Activated T-cell treated with anti-CD3 and anti-CD28 coated beads, Interleukin-2, amount 50 U/mL, for 4 hours (primary cell): ENCODE measurements around the gene TMEM176B. TPM values are rescaled to one million over a fixed set of nuclear protein-coding genes. Genes with fewer than 3 reads are reported as not detected.
"Not testable (repeated sequence)": the region's sequence is repeated elsewhere in the genome, so short reads cannot be mapped to it uniquely, and the experiment has no call there.

Experiments
- ATAC-seq, 2 donors: fragments of 200-7000 bp; cut with Tn5 transposase; one replicate each; pipeline ENCODE4 v1.10.0; 2021
- DNase-seq: peaks from one replicate; pipeline ENCODE4 v3.0.0-alpha.2; 2020
- H3K27me3 Mint-ChIP-seq: one replicate; pipeline ENCODE4 v1.8.0; 2021; ENCODE audit warnings: low read depth, mixed read lengths
- H3K36me3 Mint-ChIP-seq: one replicate; pipeline ENCODE4 v1.8.0; 2022; ENCODE audit warnings: mixed read lengths; ENCODE audit not compliant: insufficient read depth
- H3K4me1 Mint-ChIP-seq: one replicate; pipeline ENCODE4 v1.8.0; 2021; ENCODE audit warnings: low read depth, mixed read lengths
- H3K4me3 Mint-ChIP-seq: one replicate; pipeline ENCODE4 v1.8.0; 2021; ENCODE audit warnings: mild to moderate bottlenecking, moderate library complexity, mixed read lengths
- H3K9me3 Mint-ChIP-seq: one replicate; pipeline ENCODE4 v1.8.0; 2021; ENCODE audit warnings: mixed read lengths
- total RNA-seq, 3 donors: library from RNA; stranded (reverse); gene quantifications; one replicate each; pipeline ENCODE4 v1.2.1, GENCODE V29; 2021

Gene TMEM176B
- total RNA-seq, 3 donors from 2014 or later: 0.24 to 0.58 (median 0.33) TPM

GRCh38 chr7:150788474-150789269 is 11.5 kb downstream of the TMEM176B start:
- Mint-ChIP-seq H3K36me3 (no peaks in the 10 kb centered on the region), H3K4me1 (no peaks in the 10 kb centered on the region), H3K4me3 (no peak overlapping the region), H3K27me3 (peaks cover 12% of the 10 kb centered on the region), H3K9me3 (no peaks in the 10 kb centered on the region)
- no peak for ATAC-seq
- no peak for DNase-seq

GRCh38 chr7:150787321-150788281 is 12.6 kb downstream of the TMEM176B start:
- H3K27me3 Mint-ChIP-seq: peaks cover 12% of the 10 kb centered on the region
- no peaks in the 10 kb centered on the region for H3K9me3 Mint-ChIP-seq
- DNase-seq (no peak), ATAC-seq (no peak)
- H3K4me3 Mint-ChIP-seq: no peak overlapping the region
- H3K4me1 Mint-ChIP-seq: no peaks in the 10 kb centered on the region
- no peaks in the 10 kb centered on the region for H3K36me3 Mint-ChIP-seq

GRCh38 chr7:150784954-150785353 is 15.2 kb downstream of the TMEM176B start:
- Mint-ChIP-seq H3K27me3 (peaks cover 10% of the 10 kb centered on the region), H3K4me3 (no peak overlapping the region), H3K9me3 (no peaks in the 10 kb centered on the region)

GRCh38 chr7:150784120-150784736 is 15.9 kb downstream of the TMEM176B start:
- H3K27me3 Mint-ChIP-seq: peaks cover 10% of the 10 kb centered on the region

More at GRCh38 chr7:150784954-150785353, 15.2 kb downstream of the TMEM176B start:
- DNase-seq (no peak), ATAC-seq (no peak)
- no peaks in the 10 kb centered on the region for H3K4me1 Mint-ChIP-seq
- no peaks in the 10 kb centered on the region for H3K36me3 Mint-ChIP-seq

GRCh38 chr7:150781961-150782360 is 18.2 kb downstream of the TMEM176B start:
- no peaks in the 10 kb centered on the region for H3K9me3 Mint-ChIP-seq
- H3K4me3 Mint-ChIP-seq: no peak overlapping the region
- H3K27me3 Mint-ChIP-seq: peaks cover 8% of the 10 kb centered on the region
- no peaks in the 10 kb centered on the region for H3K36me3 Mint-ChIP-seq
- no peaks in the 10 kb centered on the region for H3K4me1 Mint-ChIP-seq
- ATAC-seq (no peak), DNase-seq (no peak)

More at GRCh38 chr7:150784120-150784736, 15.9 kb downstream of the TMEM176B start:
- Mint-ChIP-seq H3K36me3 (no peaks in the 10 kb centered on the region), H3K4me1 (no peaks in the 10 kb centered on the region), H3K9me3 (no peaks in the 10 kb centered on the region), H3K4me3 (no peak overlapping the region)
- DNase-seq (no peak), ATAC-seq (no peak)

GRCh38 chr7:150781103-150781502 is 19.1 kb downstream of the TMEM176B start:
- H3K4me1 Mint-ChIP-seq: no peaks in the 10 kb centered on the region
- H3K27me3 Mint-ChIP-seq: peaks cover 8% of the 10 kb centered on the region
- no peak for ATAC-seq
- no peak for DNase-seq
- no peak overlapping the region for H3K4me3 Mint-ChIP-seq
- H3K9me3 Mint-ChIP-seq: no peaks in the 10 kb centered on the region
- no peaks in the 10 kb centered on the region for H3K36me3 Mint-ChIP-seq

- H3K27me3 Mint-ChIP-seq: peaks cover 2% of the 10 kb centered on the region
- ATAC-seq (no peak), DNase-seq (no peak)
- no peaks in the 10 kb centered on the region for H3K9me3 Mint-ChIP-seq
- H3K4me1 Mint-ChIP-seq: no peaks in the 10 kb centered on the region
- H3K36me3 Mint-ChIP-seq: no peaks in the 10 kb centered on the region
- no peak overlapping the region for H3K4me3 Mint-ChIP-seq
Observed at GRCh38 chr7:150780292-150780691, 19.9 kb downstream of the TMEM176B start.

- peak; percentile 72 for DNase-seq
- Mint-ChIP-seq H3K4me1 (no peaks in the 10 kb centered on the region), H3K9me3 (peaks cover 5% of the 10 kb centered on the region), H3K4me3 (no peak overlapping the region), H3K27me3 (no peaks in the 10 kb centered on the region), H3K36me3 (peaks cover 2% of the 10 kb centered on the region)
- peak; percentile 51 to 59 for ATAC-seq
Observed at GRCh38 chr7:150778738-150779301, 21.3 kb downstream of the TMEM176B start.

- DNase-seq (no peak), ATAC-seq (no peak)
- Mint-ChIP-seq H3K4me1 (no peaks in the 10 kb centered on the region), H3K27me3 (no peaks in the 10 kb centered on the region), H3K4me3 (no peak overlapping the region), H3K9me3 (peaks cover 11% of the 10 kb centered on the region), H3K36me3 (peaks cover 2% of the 10 kb centered on the region)
Observed at GRCh38 chr7:150778014-150778737, 22.0 kb downstream of the TMEM176B start.

- not testable (repeated sequence) for ATAC-seq, DNase-seq, H3K4me1 Mint-ChIP-seq, H3K4me3 Mint-ChIP-seq, H3K36me3 Mint-ChIP-seq, H3K27me3 Mint-ChIP-seq
- H3K9me3 Mint-ChIP-seq: peaks cover 14% of the 10 kb centered on the region
Observed at GRCh38 chr7:150774131-150774530, 26.0 kb downstream of the TMEM176B start.

- no peaks in the 10 kb centered on the region for H3K27me3 Mint-ChIP-seq
- peaks cover 14% of the 10 kb centered on the region for H3K9me3 Mint-ChIP-seq
- DNase-seq: no peak
- no peaks in the 10 kb centered on the region for H3K4me1 Mint-ChIP-seq
- ATAC-seq: no peak
- peaks cover 4% of the 10 kb centered on the region for H3K36me3 Mint-ChIP-seq
- H3K4me3 Mint-ChIP-seq: no peak overlapping the region
Observed at GRCh38 chr7:150769768-150770167, 30.4 kb downstream of the TMEM176B start.

- H3K36me3 Mint-ChIP-seq: no peaks in the 10 kb centered on the region
- H3K4me1 Mint-ChIP-seq: no peaks in the 10 kb centered on the region
- H3K27me3 Mint-ChIP-seq: no peaks in the 10 kb centered on the region
- ATAC-seq: no peak
- DNase-seq: no peak
- H3K9me3 Mint-ChIP-seq: peaks cover 4% of the 10 kb centered on the region
- no peak overlapping the region for H3K4me3 Mint-ChIP-seq
Observed at GRCh38 chr7:150766334-150766709, 33.8 kb downstream of the TMEM176B start.

- DNase-seq (no peak), ATAC-seq (no peak)
- peaks cover 10% of the 10 kb centered on the region for H3K9me3 Mint-ChIP-seq
- H3K4me1 Mint-ChIP-seq: peaks cover 27% of the 10 kb centered on the region
- no peaks in the 10 kb centered on the region for H3K27me3 Mint-ChIP-seq
- no peak overlapping the region for H3K4me3 Mint-ChIP-seq
- no peaks in the 10 kb centered on the region for H3K36me3 Mint-ChIP-seq
Observed at GRCh38 chr7:150759479-150759878, 40.7 kb downstream of the TMEM176B start.
